Spleen (tissue), 13 donors: ENCODE measurements around the gene UBR1. TPM values are rescaled to one million over a fixed set of nuclear protein-coding genes. Genes with fewer than 3 reads are reported as not detected.

Experiments used
- DNase-seq: peaks from one replicate; pipeline ENCODE4 v3.0.0-alpha.2; 2020
- H3K27ac ChIP-seq, 8 donors: fragments of 200-600 bp; sonication (generic) in 7 of 8; 1 replicate in 4 of 8; 2 replicates in 4 of 8; pipeline versions ENCODE4 v1.5.0 to v1.8.0; 2016 to 2021; ENCODE audit warnings: inconsistent platforms in 4 of 8, mild to moderate bottlenecking in 4 of 8, moderate library complexity in 1 of 8
- H3K27me3 ChIP-seq, 7 donors: fragments of 200-600 bp; sonication (generic) in 6 of 7; replicated peaks in 1 of 7; 1 replicate in 4 of 7; 2 replicates in 3 of 7; pipeline versions ENCODE4 v1.5.0 to v1.8.0; 2016 to 2021; ENCODE audit warnings: inconsistent platforms in 3 of 7, mild to moderate bottlenecking in 1 of 7
- H3K36me3 ChIP-seq, 6 donors: fragments of 200-600 bp; sonication (generic) in 5 of 6; 1 replicate in 4 of 6; 2 replicates in 2 of 6; pipeline versions ENCODE4 v1.5.0 to v1.8.0; 2016 to 2021; ENCODE audit warnings: inconsistent platforms in 2 of 6
- H3K4me1 ChIP-seq, 6 donors: fragments of 200-600 bp; sonication (generic) in 5 of 6; 1 replicate in 3 of 6; 2 replicates in 3 of 6; pipeline versions ENCODE4 v1.5.0 to v1.8.0; 2016 to 2021; ENCODE audit warnings: inconsistent platforms in 3 of 6
- H3K4me3 ChIP-seq, 8 donors: fragments of 200-600 bp; sonication (generic) in 7 of 8; 1 replicate in 4 of 8; 2 replicates in 4 of 8; pipeline versions ENCODE4 v1.5.0 to v1.8.0; 2016 to 2021; ENCODE audit warnings: inconsistent platforms in 4 of 8, mild to moderate bottlenecking in 4 of 8, moderate library complexity in 2 of 8
- H3K9me3 ChIP-seq, 8 donors: fragments of 200-600 bp; sonication (generic) in 7 of 8; 1 replicate in 4 of 8; 2 replicates in 4 of 8; pipeline versions ENCODE4 v1.5.0 to v1.8.0; 2016 to 2021; ENCODE audit warnings: inconsistent platforms in 4 of 8
- POLR2A ChIP-seq, 3 donors: fragments of 450-650 bp; IDR thresholded peaks; one replicate each; pipeline ENCODE4 v1.5.1; 2017; ENCODE audit warnings: antibody characterized with exemption in 3 of 3, mild to moderate bottlenecking in 1 of 3
- POLR2AphosphoS5 ChIP-seq, 3 donors: sonication (generic); formaldehyde crosslinking; IDR thresholded peaks; one replicate each; pipeline ENCODE4 v1.5.1; 2017; ENCODE audit warnings: antibody characterized with exemption in 3 of 3
- WGBS, 5 donors: extraction: QIAGEN DNeasy Blood & Tissue Kit in 3 of 5; methylation state at CpG; one replicate each; pipeline versions ENCODE4 v1.1.5 to v1.1.7; 2013 to 2018; 5-methylcytosine and 5-hydroxymethylcytosine counted together
- intact Hi-C: fragments of 100-400 bp; cut with DNase I; formaldehyde crosslinking; loops from one replicate; pipeline ENCODE4 v1.15.0; 2023; ENCODE audit warnings: low total_unique reads
- long read RNA-seq, 2 donors: transcript quantifications; one replicate each; lab custom pipeline, GENCODE V29; 2026
- polyA plus RNA-seq, 3 donors: library from polyadenylated mRNA; stranded (reverse); fragments of 200-250 nt; gene quantifications; one replicate each; pipeline ENCODE4 v1.2.1, GENCODE V29; 2013
- total RNA-seq, 7 donors: library from RNA; depleted of rRNA in 3 of 7; stranded (reverse); fragments of >200 nt in 3 of 7; fragmentation: NEBNext Ultra II Directional in 4 of 7; extraction: Animal tissue kit (Norgen Biotek cat#: 25700) in 4 of 7; gene quantifications; one replicate each; pipeline versions ENCODE4 v1.1.0 to v1.2.1, GENCODE V29; 2016 to 2021
- TF ChIP-seq, protein P1 (sequence below), 11 experiments: fragments of 200-600 bp in 7 of 11; fragments of 450-650 bp in 4 of 11; sonication (generic) in 4 of 11; IDR thresholded peaks in 8 of 11; conservative IDR thresholded peaks in 3 of 11; 1 replicate in 7 of 11; 2 replicates in 4 of 11; pipeline versions ENCODE4 v1.4.0 to v1.8.0; 2016 to 2021; ENCODE audit warnings: antibody characterized with exemption in 11 of 11, inconsistent platforms in 4 of 11, mild to moderate bottlenecking in 1 of 11
- donor health status: healthy with polysubstance abuse.
- donor health status: DM: no; HTN: no; CAD: no; lungs with moderate emphysema.
- donor health status: DM: no; HTN: no; CAD: no.
- donor health status: Bipolar disorder and iron deficiency.
- donor health status: healthy.
- donor health status: DM: no; HTN: no; CAD: no.
- donor health status: DM: yes; HTN: yes; CAD: no.

The UBR1 gene
- total RNA-seq (10 to 100 TPM; 35.3 to 69.2 (median 45.9) TPM), polyA plus RNA-seq (1 to 10 TPM; 4.3 to 5.9 (median 4.7) TPM)
- long read RNA-seq, donor 1, partial matches to known transcripts = 6 of 7 reads
- long read RNA-seq, donor 1, other reads (novel, unspliced or antisense) = 0 of 7 reads
- long read RNA-seq, donor 2 = 0 reads

DNA sequence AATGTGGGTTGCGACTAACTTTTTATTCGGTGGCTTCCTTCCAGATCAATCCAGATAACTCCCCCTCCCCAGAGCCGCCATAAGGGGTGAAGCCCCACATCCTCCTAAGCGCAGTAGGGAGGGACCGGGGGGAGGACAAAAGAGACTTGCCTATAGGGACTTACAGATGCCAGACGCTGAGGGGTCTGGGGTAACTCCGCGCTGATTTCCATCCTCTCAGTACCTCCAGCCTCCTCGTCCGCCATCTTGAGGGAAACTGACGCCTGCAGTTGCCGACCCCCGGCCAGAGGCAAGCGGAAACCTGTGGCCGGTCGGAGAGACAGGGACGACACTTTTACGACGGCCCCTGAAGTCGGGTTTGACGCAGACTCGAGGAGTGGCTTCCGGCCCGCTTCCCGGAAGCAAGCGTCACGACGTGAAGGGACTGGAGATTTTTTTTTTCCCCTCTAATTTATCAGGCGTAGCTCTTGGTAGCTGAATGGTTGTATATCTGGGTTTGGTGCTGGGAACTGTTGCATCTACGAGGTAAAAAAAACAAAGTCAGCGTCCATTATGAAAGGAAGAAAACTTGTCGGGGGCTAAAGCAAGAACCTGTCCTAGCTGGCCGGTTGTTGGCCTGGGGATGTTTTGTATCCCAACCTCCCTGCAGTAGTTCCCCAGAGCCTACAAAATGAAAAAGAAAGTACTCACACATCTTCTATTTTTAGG is at the start of gene UBR1:
Gene UBR1 (minus strand): TSS at position 261 of the 708 bp plus-strand sequence. CDS start 16 bp downstream, at position 245.
- intact Hi-C loops = no loop called here
- Histone ChIP-seq H3K36me3 (peaks cover 0 to 22% (median 5%) of the 10 kb centered on the region in 6 donors), H3K27ac (peak within 1 kb of the TSS; percentile 72 to 95 (median 92)), H3K9me3 (no peaks in the 10 kb centered on the region), H3K27me3 (no peaks in the 10 kb centered on the region), H3K4me1 (peaks cover 17 to 67% (median 42%) of the 10 kb centered on the region in 6 donors), H3K4me3 (peak within 1 kb of the TSS; percentile 61 to 82 (median 68))
- TF ChIP-seq POLR2AphosphoS5 (IDR thresholded peaks at IDR 0.05) (peak; percentile 92 to 94 (median 94)), POLR2A (IDR thresholded peaks at IDR 0.05) (peak in 2 of 3 donors; percentile 24 to 54)
- TF ChIP-seq, protein P1, sequence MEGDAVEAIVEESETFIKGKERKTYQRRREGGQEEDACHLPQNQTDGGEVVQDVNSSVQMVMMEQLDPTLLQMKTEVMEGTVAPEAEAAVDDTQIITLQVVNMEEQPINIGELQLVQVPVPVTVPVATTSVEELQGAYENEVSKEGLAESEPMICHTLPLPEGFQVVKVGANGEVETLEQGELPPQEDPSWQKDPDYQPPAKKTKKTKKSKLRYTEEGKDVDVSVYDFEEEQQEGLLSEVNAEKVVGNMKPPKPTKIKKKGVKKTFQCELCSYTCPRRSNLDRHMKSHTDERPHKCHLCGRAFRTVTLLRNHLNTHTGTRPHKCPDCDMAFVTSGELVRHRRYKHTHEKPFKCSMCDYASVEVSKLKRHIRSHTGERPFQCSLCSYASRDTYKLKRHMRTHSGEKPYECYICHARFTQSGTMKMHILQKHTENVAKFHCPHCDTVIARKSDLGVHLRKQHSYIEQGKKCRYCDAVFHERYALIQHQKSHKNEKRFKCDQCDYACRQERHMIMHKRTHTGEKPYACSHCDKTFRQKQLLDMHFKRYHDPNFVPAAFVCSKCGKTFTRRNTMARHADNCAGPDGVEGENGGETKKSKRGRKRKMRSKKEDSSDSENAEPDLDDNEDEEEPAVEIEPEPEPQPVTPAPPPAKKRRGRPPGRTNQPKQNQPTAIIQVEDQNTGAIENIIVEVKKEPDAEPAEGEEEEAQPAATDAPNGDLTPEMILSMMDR (IDR thresholded peaks at IDR 0.05 in 8 of 11, conservative IDR thresholded peaks at IDR 0.05 in 3 of 11) = peak in 1 of 11 experiments; percentile 14
- WGBS, 5 donors = 0 to 1% (median 1%) methylated on average over 33 of the region's 33 CpGs
- DNase-seq = peak; percentile 98

GRCh38 chr15:43153269-43153668 is 47.4 kb upstream of the UBR1 start:
- Histone ChIP-seq H3K9me3 (no peaks in the 10 kb centered on the region), H3K4me3 (no peak overlapping the region), H3K36me3 (peaks cover 4 to 100% (median 56%) of the 10 kb centered on the region in 6 donors), H3K4me1 (peaks cover 0 to 22% (median 0%) of the 10 kb centered on the region in 6 donors), H3K27ac (no peak overlapping the region), H3K27me3 (no peaks in the 10 kb centered on the region)
- intact Hi-C loops = no loop called here
- DNase-seq = no peak
- no peak for TF ChIP-seq POLR2A (IDR thresholded peaks at IDR 0.05)
- no peak for TF ChIP-seq POLR2AphosphoS5 (IDR thresholded peaks at IDR 0.05)
- TF ChIP-seq, protein P1 (IDR thresholded peaks at IDR 0.05 in 8 of 11, conservative IDR thresholded peaks at IDR 0.05 in 3 of 11) = no peak

- H3K4me3 ChIP-seq = no peak overlapping the region
These were observed 45.9 kb upstream of the UBR1 start for GRCh38 chr15:43151688-43152087.

More at GRCh38 chr15:43151688-43152087, 45.9 kb upstream of the UBR1 start:
- H3K9me3 ChIP-seq = no peaks in the 10 kb centered on the region
- H3K36me3 ChIP-seq = peaks cover 4 to 100% (median 56%) of the 10 kb centered on the region in 6 donors
- H3K27ac ChIP-seq = no peak overlapping the region
- 70 to 86% (median 77%) methylated on average over 2 of the region's 2 CpGs for whole genome bisulfite sequencing, 5 donors
- H3K27me3 ChIP-seq = no peaks in the 10 kb centered on the region
- intact Hi-C loops = no loop called here
- TF ChIP-seq POLR2A (IDR thresholded peaks at IDR 0.05) (no peak), POLR2AphosphoS5 (IDR thresholded peaks at IDR 0.05) (no peak)
- TF ChIP-seq, protein P1 (IDR thresholded peaks at IDR 0.05 in 8 of 11, conservative IDR thresholded peaks at IDR 0.05 in 3 of 11) = no peak
- H3K4me1 ChIP-seq = peaks cover 0 to 22% (median 0%) of the 10 kb centered on the region in 6 donors
- DNase-seq = no peak
